HG03432 (cell line): Measurements from ENCODE around the gene LACTBL1.
"Not testable (repeated sequence)": the region's sequence is repeated elsewhere in the genome, so short reads cannot be mapped to it uniquely, and the experiment has no call there.

Source experiments
- ATAC-seq: cut with Tn5 transposase; IDR thresholded peaks from one replicate; pipeline ENCODE4 v1.9.1; 2021; ENCODE audit warnings: mild to moderate bottlenecking, moderate library complexity; ENCODE audit not compliant: unreplicated experiment

Gene LACTBL1

GRCh38 chr1:22945171-22945570 is 27.5 kb downstream of the LACTBL1 start:
- ATAC-seq = not testable (repeated sequence)

DNA sequence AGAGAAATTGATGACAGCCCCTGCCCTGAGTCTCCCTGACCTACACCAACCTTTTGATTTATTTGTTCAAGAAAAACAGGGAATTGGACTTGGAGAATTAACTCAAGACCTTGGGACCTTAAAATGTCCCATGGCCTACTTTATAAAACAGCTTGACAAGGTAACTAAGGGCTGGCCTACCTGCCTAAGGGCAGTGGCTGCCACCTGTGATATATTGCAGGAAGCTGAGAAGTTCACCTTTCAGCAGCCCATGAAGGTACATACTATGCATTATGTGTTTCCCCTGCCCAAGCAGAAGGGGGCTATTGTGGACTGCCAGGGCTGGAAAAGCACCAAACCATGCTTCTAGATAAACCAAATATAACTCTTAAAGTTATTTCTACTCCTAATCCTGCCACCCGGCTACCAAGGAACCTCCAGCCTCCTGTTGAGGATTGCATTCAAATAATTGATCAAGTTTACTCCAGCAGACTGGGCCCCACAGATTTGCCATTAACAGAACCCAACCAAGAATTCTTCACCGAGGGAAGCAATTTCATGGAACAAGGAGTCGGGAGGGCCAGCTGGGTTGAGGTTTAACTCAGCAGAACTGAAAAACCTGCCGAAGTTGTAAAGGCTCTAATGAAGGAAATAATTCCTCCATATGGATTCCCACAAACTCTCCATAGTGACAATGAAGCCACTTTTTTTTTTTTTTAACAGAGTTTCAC is 28.2 kb downstream of the LACTBL1 start:
- no peak for ATAC-seq

GRCh38 chr1:22941257-22941656 is 31.4 kb downstream of the LACTBL1 start:
- no peak for ATAC-seq

GRCh38 chr1:22936681-22937080 is 36.0 kb downstream of the LACTBL1 start:
- no peak for ATAC-seq

DNA sequence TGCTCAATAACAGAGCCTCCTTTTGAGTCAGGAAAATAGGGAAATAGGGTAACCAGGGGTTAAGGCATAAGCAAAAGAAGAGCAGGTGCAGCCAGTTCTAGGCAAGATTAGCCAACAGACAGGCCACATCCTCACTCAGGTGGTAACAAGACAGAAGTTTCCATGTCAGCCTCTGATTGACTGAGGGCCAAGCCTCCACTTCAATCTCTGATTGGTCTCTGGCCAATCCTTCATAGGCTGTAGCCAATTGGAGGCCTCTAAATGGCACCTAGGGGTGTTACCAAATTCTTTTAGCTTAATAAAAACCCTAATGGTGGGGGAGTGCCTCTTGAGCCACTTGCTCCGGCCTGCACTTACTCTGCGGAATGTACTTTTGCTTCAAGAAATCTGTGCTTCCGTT is 37.2 kb downstream of the LACTBL1 start:
- no peak for ATAC-seq

GRCh38 chr1:22932803-22933470 is 39.7 kb downstream of the LACTBL1 start:
- no peak for ATAC-seq

- no peak for ATAC-seq
Observed at GRCh38 chr1:22930240-22930912, 42.3 kb downstream of the LACTBL1 start.

DNA sequence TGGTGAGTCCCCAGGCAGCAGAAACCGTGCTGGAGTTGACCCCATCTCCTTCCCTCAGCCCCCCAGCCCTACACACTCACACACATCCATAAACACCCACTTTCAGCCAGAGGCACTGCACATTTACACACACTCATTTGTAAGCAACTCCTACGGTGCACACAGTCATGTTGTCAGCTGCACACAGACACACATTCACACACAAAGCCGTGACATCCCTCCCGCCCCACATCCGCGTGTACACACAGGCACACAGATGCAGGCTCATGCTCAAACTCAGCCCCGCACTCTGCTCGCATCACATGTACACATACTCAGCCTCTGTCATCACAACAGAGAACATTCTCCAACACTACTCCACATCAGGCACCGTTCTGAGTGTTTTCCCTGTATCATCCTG is 47.6 kb downstream of the LACTBL1 start:
- ATAC-seq = no peak

- ATAC-seq = no peak
Observed at GRCh38 chr1:22922640-22923039, 50.0 kb downstream of the LACTBL1 start.

- ATAC-seq = no peak
Observed at GRCh38 chr1:22921452-22922126, 51.1 kb downstream of the LACTBL1 start.

DNA sequence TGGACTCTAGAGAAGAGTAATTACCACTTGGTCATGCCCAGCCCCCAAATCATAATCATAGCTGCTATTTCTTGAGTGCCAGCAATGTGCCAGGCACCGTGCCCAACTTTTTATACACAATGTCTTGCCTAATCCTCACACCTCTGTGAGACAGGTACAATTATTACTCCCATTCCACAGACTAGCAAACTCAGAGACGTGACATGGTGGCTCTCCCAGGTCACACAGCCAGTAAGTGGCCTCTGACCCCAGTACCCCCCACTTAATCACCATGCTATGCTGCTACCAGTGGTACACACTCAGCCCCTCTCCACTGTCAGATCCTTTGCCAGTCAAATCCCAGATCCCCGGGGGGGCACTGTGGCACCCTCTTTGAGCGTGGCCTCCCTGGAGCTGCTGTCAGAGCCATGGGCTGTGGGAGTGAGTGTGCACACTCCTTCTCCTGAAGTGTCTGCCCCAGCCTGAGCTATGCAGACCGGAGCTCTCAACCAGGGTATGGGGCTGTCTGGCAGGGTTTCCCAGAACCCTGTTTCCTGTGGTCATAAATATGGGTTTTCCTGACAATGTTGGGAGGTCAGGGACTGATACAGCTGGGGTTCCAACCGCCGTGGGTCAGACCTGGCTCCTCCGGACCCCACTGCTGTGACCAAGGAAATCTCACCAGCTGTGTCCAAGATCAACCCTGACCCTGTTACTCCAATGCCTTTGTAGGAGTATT is 51.8 kb downstream of the LACTBL1 start:
- no peak for ATAC-seq

- no peak for ATAC-seq
Observed at GRCh38 chr1:22920026-22920733, 52.5 kb downstream of the LACTBL1 start.

- ATAC-seq = no peak
Observed at GRCh38 chr1:22919341-22920025, 53.2 kb downstream of the LACTBL1 start.

GRCh38 chr1:22918644-22919043 is 54.0 kb downstream of the LACTBL1 start:
- ATAC-seq = no peak

DNA sequence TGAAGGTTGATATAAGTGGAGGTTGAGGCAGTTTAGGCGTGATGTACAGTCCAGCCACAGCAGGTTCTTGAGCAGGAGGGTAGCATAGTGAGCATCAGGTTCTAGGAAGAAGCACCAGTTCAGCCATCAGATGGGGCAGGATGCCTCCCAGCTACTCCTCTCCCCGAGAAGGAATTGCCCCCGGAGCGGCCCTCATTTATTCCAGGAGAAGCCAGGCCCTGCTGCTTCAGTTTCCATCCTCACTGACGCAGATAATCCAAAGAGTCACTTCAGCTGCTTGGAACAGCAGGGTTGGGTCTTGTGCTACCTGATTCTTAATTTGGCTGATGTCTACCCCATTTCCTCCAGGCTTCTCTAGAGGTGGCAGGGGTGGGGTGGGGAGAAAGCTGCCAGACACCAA is 54.7 kb downstream of the LACTBL1 start:
- no peak for ATAC-seq

- no peak for ATAC-seq
Observed at GRCh38 chr1:22916471-22916820, 56.2 kb downstream of the LACTBL1 start.

DNA sequence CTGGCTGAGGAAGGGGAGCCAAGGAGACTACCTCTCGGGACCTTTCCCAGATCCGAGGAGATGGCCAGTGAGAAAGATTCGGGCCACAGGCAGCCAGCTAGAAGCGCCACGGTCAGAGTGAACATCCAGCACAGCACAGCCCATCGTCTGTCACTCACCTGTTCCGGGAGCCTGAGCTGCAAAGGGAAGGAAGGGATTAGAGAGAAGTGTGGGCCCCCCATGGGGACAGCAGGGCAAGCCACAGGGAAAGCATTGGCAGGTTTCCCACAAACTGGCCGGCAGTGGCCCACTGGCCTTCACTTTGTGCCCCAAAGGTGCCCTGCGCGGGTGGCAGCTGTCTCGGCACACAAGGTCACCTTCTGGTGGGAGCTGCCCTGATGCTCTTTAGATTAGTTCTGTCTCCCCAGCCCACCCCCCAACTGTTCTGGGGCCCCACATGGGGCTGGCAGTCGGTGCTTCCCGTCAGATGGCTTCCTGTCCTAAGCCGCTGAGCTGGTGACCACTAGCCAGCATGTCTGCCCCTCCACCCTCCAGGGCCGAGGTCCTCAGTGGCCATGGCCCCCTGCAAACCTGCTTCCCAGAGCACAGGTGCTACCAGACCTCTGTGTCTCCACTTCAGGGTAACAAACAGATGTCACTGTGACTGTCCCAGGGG is 56.7 kb downstream of the LACTBL1 start:
- no peak for ATAC-seq

GRCh38 chr1:22915231-22915630 is 57.4 kb downstream of the LACTBL1 start:
- ATAC-seq = no peak

DNA sequence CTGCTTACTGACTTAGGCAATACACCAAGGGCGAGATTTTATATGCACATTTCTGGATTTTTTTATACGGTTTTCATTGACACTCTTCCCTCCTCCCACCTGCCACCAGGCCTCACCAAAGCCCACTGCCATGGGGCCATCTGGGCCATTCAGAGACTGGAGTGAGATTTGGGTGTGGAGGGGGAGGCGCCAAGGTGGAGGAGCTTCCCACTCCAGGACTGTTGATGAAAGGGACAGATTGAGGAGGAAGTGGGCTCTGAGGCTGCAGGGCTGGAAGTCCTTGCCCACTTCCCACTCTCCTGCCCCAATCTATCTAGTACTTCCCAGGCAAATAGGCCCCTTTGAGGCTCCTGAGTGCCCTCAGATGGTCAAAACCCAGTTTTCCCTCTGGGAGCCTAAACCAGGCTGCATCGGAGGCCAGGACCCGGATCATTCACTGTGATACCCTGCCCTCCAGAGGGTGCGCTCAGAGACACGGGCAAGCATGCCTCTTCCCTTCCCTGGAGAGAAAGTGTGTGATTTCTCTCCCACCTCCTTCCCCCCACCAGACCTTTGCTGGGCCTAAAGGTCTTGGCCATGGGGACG is 57.9 kb downstream of the LACTBL1 start:
- ATAC-seq = no peak
